ENCODE measurements around the gene ZDHHC8.

- no peak for TF ChIP-seq CTCF (IDR thresholded peaks at IDR 0.05)
- no peak for TF ChIP-seq POLR2A (IDR thresholded peaks at IDR 0.05)
These were observed 7.4 kb upstream of the ZDHHC8 start for GRCh38 chr22:20124083-20124787.

Measured in right lobe of liver (tissue), 4 donors.